OCI-LY7 (cell line): ENCODE results near the gene EFNA5.

Experiments used
- EZH2phosphoT487 ChIP-seq: fragments of 200-600 bp; sonication (generic); IDR thresholded peaks from 2 replicates; pipeline ENCODE4 v1.6.1; 2018; ENCODE audit warnings: low read depth, borderline replicate concordance, mild to moderate bottlenecking, mixed run types, antibody characterized with exemption, low read length, moderate library complexity, mixed read lengths
- TF ChIP-seq, protein P1 (sequence below): fragments of 200-600 bp; sonication (generic); conservative IDR thresholded peaks from 2 replicates; pipeline ENCODE4 v1.5.1; 2014; ENCODE audit warnings: mild to moderate bottlenecking, antibody characterized with exemption, low read length, moderate library complexity, mixed read lengths

DNA sequence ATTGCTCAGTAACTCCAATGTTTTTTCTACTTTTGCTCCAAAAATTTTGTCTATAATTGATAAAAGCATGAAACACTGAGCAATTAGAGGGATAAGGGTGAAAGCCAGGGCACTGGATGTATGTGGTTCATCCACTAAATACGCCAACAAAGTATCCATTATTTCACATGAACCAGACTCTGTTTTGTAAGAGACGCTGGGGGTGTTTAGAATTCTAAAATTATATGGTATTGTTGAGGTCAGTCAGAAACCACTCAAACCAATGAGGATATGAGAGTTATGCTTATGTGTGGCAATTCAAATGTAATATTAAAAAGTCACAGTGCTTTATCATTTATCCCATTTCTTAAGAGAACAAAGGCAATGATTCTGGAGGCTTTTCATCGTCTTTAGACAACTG is 220.2 kb downstream of the EFNA5 start:
- TF ChIP-seq, protein P1, sequence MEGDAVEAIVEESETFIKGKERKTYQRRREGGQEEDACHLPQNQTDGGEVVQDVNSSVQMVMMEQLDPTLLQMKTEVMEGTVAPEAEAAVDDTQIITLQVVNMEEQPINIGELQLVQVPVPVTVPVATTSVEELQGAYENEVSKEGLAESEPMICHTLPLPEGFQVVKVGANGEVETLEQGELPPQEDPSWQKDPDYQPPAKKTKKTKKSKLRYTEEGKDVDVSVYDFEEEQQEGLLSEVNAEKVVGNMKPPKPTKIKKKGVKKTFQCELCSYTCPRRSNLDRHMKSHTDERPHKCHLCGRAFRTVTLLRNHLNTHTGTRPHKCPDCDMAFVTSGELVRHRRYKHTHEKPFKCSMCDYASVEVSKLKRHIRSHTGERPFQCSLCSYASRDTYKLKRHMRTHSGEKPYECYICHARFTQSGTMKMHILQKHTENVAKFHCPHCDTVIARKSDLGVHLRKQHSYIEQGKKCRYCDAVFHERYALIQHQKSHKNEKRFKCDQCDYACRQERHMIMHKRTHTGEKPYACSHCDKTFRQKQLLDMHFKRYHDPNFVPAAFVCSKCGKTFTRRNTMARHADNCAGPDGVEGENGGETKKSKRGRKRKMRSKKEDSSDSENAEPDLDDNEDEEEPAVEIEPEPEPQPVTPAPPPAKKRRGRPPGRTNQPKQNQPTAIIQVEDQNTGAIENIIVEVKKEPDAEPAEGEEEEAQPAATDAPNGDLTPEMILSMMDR = no peak
- no peak for TF ChIP-seq EZH2phosphoT487
